GM08714 (cell line): ENCODE data around the gene PER3.

Experiments used
- H3K4me3 ChIP-seq: fragments of 200-500 bp; sonication (Bioruptor generic); 2 replicates; pipeline ENCODE4 v1.5.1; 2014; ENCODE audit warnings: mild to moderate bottlenecking, low read length, inconsistent platforms
- ZNF274 ChIP-seq: IDR thresholded peaks from 2 replicates; pipeline ENCODE4 v1.6.1; 2012; ENCODE audit warnings: mild to moderate bottlenecking, low read depth, low read length

PER3 gene

GRCh38 chr1:7890853-7891252 lies 106.8 kb downstream of the PER3 start:
- no peak for TF ChIP-seq ZNF274
- H3K4me3 ChIP-seq: no peak overlapping the region

- H3K4me3 ChIP-seq: no peak overlapping the region
- TF ChIP-seq ZNF274: no peak
Observed at GRCh38 chr1:7891804-7892203, 107.7 kb downstream of the PER3 start.

GRCh38 chr1:7893529-7894180 lies 109.6 kb downstream of the PER3 start:
- no peak overlapping the region for H3K4me3 ChIP-seq
- no peak for TF ChIP-seq ZNF274
